HG02870 (cell line): ENCODE measurements around the gene TBC1D17.
"Not testable (repeated sequence)": the region's sequence is repeated elsewhere in the genome, so short reads cannot be mapped to it uniquely, and the experiment has no call there.

Experiments
- ATAC-seq: cut with Tn5 transposase; IDR thresholded peaks from one replicate; pipeline ENCODE4 v1.9.1; 2021; ENCODE audit warnings: mild to moderate bottlenecking, moderate library complexity; ENCODE audit not compliant: unreplicated experiment

The TBC1D17 gene

GRCh38 chr19:49916839-49917733 lies 39.6 kb downstream of the TBC1D17 start:
- ATAC-seq: no peak

GRCh38 chr19:49918089-49918488 lies 40.6 kb downstream of the TBC1D17 start:
- ATAC-seq: no peak

- ATAC-seq: peak; percentile 47
These were observed 43.3 kb downstream of the TBC1D17 start for GRCh38 chr19:49920624-49921363.

- ATAC-seq: no peak
These were observed 44.6 kb downstream of the TBC1D17 start for GRCh38 chr19:49921871-49922795.

- no peak for ATAC-seq
These were observed 45.8 kb downstream of the TBC1D17 start for GRCh38 chr19:49923055-49924003.

GRCh38 chr19:49924004-49924880 lies 46.7 kb downstream of the TBC1D17 start:
- ATAC-seq: no peak

GRCh38 chr19:49924881-49925210 lies 47.3 kb downstream of the TBC1D17 start:
- ATAC-seq: not testable (repeated sequence)

- no peak for ATAC-seq
These were observed 48.0 kb downstream of the TBC1D17 start for GRCh38 chr19:49925486-49925885.

- no peak for ATAC-seq
These were observed 49.0 kb downstream of the TBC1D17 start for GRCh38 chr19:49926515-49926914.

- no peak for ATAC-seq
These were observed 50.2 kb downstream of the TBC1D17 start for GRCh38 chr19:49927526-49928264.

GRCh38 chr19:49929121-49929610 lies 51.7 kb downstream of the TBC1D17 start, which contains the start of the genes ATF5 and NUP62:
Gene ATF5, plus strand, starts transcription at chr19:49929205. Its CDS starts 1,646 bp downstream, at chr19:49930851.
Gene NUP62, minus strand, starts transcription at chr19:49929504. Its CDS starts 19,697 bp downstream, at chr19:49909807.
- ATAC-seq: peak; percentile 32

- ATAC-seq: peak; percentile 40
These were observed 52.3 kb downstream of the TBC1D17 start for GRCh38 chr19:49929611-49930482.

- no peak for ATAC-seq
These were observed 53.0 kb downstream of the TBC1D17 start for GRCh38 chr19:49930483-49931011.

- ATAC-seq: no peak
These were observed 54.0 kb downstream of the TBC1D17 start for GRCh38 chr19:49931293-49932040.

- no peak for ATAC-seq
These were observed 54.5 kb downstream of the TBC1D17 start for GRCh38 chr19:49932041-49932451.

- ATAC-seq: no peak
These were observed 55.2 kb downstream of the TBC1D17 start for GRCh38 chr19:49932731-49933131.
